C4-2B (cell line): Measurements from ENCODE around the gene WFIKKN1.

ENCODE experiments used
- ZFX ChIP-seq: fragments of 450-650 bp; IDR thresholded peaks from 2 replicates; pipeline ENCODE4 v1.6.1; 2017
- TF ChIP-seq, protein P1 (sequence below): fragments of 450-650 bp; conservative IDR thresholded peaks from 2 replicates; pipeline ENCODE4 v1.5.1; 2017; ENCODE audit warnings: mild to moderate bottlenecking

- TF ChIP-seq, protein P1, sequence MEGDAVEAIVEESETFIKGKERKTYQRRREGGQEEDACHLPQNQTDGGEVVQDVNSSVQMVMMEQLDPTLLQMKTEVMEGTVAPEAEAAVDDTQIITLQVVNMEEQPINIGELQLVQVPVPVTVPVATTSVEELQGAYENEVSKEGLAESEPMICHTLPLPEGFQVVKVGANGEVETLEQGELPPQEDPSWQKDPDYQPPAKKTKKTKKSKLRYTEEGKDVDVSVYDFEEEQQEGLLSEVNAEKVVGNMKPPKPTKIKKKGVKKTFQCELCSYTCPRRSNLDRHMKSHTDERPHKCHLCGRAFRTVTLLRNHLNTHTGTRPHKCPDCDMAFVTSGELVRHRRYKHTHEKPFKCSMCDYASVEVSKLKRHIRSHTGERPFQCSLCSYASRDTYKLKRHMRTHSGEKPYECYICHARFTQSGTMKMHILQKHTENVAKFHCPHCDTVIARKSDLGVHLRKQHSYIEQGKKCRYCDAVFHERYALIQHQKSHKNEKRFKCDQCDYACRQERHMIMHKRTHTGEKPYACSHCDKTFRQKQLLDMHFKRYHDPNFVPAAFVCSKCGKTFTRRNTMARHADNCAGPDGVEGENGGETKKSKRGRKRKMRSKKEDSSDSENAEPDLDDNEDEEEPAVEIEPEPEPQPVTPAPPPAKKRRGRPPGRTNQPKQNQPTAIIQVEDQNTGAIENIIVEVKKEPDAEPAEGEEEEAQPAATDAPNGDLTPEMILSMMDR, result no peak
- TF ChIP-seq ZFX, result no peak
Observed at GRCh38 chr16:582218-582613, 48.6 kb upstream of the WFIKKN1 start.
